Hepatocyte (in vitro differentiated cells): Measurements from ENCODE around the gene RAP1GAP2. TPM values are rescaled to one million over a fixed set of nuclear protein-coding genes. Genes with fewer than 3 reads are reported as not detected.

Experiments
- DNase-seq: peaks from one replicate; pipeline ENCODE4 v3.0.0-alpha.2; 2016; ENCODE audit warnings: low spot score
- H2AFZ ChIP-seq: fragments of 200-600 bp; sonication (generic); 2 replicates; pipeline ENCODE4 v1.6.0; 2016; ENCODE audit warnings: antibody characterized with exemption, mild to moderate bottlenecking
- H3K27ac ChIP-seq: fragments of 200-600 bp; sonication (generic); 2 replicates; pipeline ENCODE4 v1.5.1; 2016; ENCODE audit warnings: mild to moderate bottlenecking
- H3K27me3 ChIP-seq: fragments of 200-600 bp; sonication (generic); 2 replicates; pipeline ENCODE4 v1.6.1; 2016
- H3K36me3 ChIP-seq: fragments of 200-600 bp; sonication (generic); replicated peaks from 2 replicates; pipeline ENCODE4 v1.5.1; 2016; ENCODE audit warnings: low read depth; ENCODE audit not compliant: insufficient read depth
- H3K4me1 ChIP-seq: fragments of 200-600 bp; sonication (generic); 2 replicates; pipeline ENCODE4 v1.5.1; 2016; ENCODE audit warnings: mild to moderate bottlenecking, moderate library complexity; ENCODE audit not compliant: insufficient read depth
- H3K4me2 ChIP-seq: fragments of 200-600 bp; sonication (generic); 2 replicates; pipeline ENCODE4 v1.6.0; 2016
- H3K4me3 ChIP-seq: fragments of 200-600 bp; sonication (generic); 2 replicates; pipeline ENCODE4 v1.5.1; 2016; ENCODE audit warnings: mild to moderate bottlenecking
- H3K79me2 ChIP-seq: fragments of 200-600 bp; sonication (generic); 2 replicates; pipeline ENCODE4 v1.6.0; 2017; ENCODE audit warnings: mild to moderate bottlenecking
- H3K9me2 ChIP-seq: fragments of 200-600 bp; sonication (generic); replicated peaks from 2 replicates; pipeline ENCODE4 v1.6.0; 2017; ENCODE audit warnings: mild to moderate bottlenecking; ENCODE audit not compliant: insufficient read depth
- H3K9me3 ChIP-seq: fragments of 200-600 bp; sonication (generic); 2 replicates; pipeline ENCODE4 v1.5.1; 2016; ENCODE audit warnings: low read depth, mild to moderate bottlenecking
- H4K20me1 ChIP-seq: fragments of 200-600 bp; sonication (generic); 2 replicates; pipeline ENCODE4 v1.6.0; 2016; ENCODE audit warnings: mild to moderate bottlenecking; ENCODE audit not compliant: insufficient read depth, poor library complexity, severe bottlenecking
- EZH2 ChIP-seq: fragments of 200-600 bp; sonication (generic); IDR thresholded peaks from 2 replicates; pipeline ENCODE4 v1.6.1; 2016; ENCODE audit warnings: antibody characterized with exemption, mild to moderate bottlenecking, borderline replicate concordance
- EZH2phosphoT487 ChIP-seq: fragments of 200-600 bp; sonication (generic); IDR thresholded peaks from one replicate; pipeline ENCODE4 v1.6.1; 2018; ENCODE audit warnings: antibody characterized with exemption, mild to moderate bottlenecking, low read depth, moderate library complexity; ENCODE audit not compliant: unreplicated experiment, severe bottlenecking
- WGBS: methylation state at CpG from one replicate; pipeline ENCODE4 v1.1.6; 2016; ENCODE audit warnings: low lambda C conversion rate; ENCODE audit errors: missing lambda C conversion rate; 5-methylcytosine and 5-hydroxymethylcytosine counted together
- polyA plus RNA-seq: library from polyadenylated mRNA; unstranded; fragments of >200 nt; fragmentation: Nextera tagmentation; extraction: Ambion mirVana; gene quantifications from 2 replicates; pipeline ENCODE4 v1.2.1, GENCODE V29; 2016
- total RNA-seq: library from RNA; depleted of rRNA; stranded (reverse); fragments of >200 nt; gene quantifications from 2 replicates; pipeline ENCODE4 v1.2.3, GENCODE V29; 2014
- TF ChIP-seq, protein P1 (sequence below): fragments of 200-600 bp; sonication (generic); IDR thresholded peaks from 2 replicates; pipeline ENCODE4 v1.5.1; 2016; ENCODE audit warnings: antibody characterized with exemption, mild to moderate bottlenecking; ENCODE audit not compliant: poor library complexity

Gene RAP1GAP2
- total and polyA plus RNA-seq, 2 experiments from 2014 or later: 3.0 to 10.0 TPM

DNA sequence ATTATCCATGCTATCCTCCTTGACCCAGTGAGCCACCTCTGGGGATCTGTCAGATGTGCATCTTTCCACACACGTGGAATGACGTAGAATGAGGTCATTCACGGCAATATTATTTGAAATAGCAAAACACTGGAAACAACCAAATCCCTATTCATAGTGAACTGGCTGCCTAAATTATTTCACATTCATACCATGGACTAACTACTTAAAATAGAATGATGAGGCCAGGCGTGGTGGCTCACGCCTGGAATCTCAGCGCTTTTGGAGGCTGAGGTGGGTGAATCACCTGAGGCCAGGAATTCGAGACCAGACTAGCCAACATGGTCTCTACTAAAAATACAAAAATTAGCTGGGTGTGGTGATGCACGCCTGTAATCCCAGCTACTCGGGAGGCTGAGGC, 75.5 kb downstream of the RAP1GAP2 start:
- Histone ChIP-seq H3K9me2 (no peaks in the 10 kb centered on the region), H3K4me3 (no peak overlapping the region), H3K79me2 (no peaks in the 10 kb centered on the region), H3K4me2 (no peak overlapping the region), H3K27me3 (no peaks in the 10 kb centered on the region), H2AFZ (no peak overlapping the region), H4K20me1 (no peaks in the 10 kb centered on the region), H3K9me3 (no peaks in the 10 kb centered on the region), H3K27ac (no peak overlapping the region), H3K4me1 (peaks cover 6% of the 10 kb centered on the region), H3K36me3 (no peaks in the 10 kb centered on the region)
- WGBS: 90% methylated on average over 9 of the region's 9 CpGs
- DNase-seq: no peak
- TF ChIP-seq EZH2: no peak
- no peak for TF ChIP-seq EZH2phosphoT487
- TF ChIP-seq, protein P1, sequence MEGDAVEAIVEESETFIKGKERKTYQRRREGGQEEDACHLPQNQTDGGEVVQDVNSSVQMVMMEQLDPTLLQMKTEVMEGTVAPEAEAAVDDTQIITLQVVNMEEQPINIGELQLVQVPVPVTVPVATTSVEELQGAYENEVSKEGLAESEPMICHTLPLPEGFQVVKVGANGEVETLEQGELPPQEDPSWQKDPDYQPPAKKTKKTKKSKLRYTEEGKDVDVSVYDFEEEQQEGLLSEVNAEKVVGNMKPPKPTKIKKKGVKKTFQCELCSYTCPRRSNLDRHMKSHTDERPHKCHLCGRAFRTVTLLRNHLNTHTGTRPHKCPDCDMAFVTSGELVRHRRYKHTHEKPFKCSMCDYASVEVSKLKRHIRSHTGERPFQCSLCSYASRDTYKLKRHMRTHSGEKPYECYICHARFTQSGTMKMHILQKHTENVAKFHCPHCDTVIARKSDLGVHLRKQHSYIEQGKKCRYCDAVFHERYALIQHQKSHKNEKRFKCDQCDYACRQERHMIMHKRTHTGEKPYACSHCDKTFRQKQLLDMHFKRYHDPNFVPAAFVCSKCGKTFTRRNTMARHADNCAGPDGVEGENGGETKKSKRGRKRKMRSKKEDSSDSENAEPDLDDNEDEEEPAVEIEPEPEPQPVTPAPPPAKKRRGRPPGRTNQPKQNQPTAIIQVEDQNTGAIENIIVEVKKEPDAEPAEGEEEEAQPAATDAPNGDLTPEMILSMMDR: no peak

- H3K9me3 ChIP-seq: no peaks in the 10 kb centered on the region
- no peaks in the 10 kb centered on the region for H3K9me2 ChIP-seq
- DNase-seq: no peak
- H3K36me3 ChIP-seq: no peaks in the 10 kb centered on the region
- no peak overlapping the region for H2AFZ ChIP-seq
- no peaks in the 10 kb centered on the region for H3K27me3 ChIP-seq
- H3K27ac ChIP-seq: no peak overlapping the region
- TF ChIP-seq, protein P1: no peak
- TF ChIP-seq EZH2phosphoT487: no peak
- no peak for TF ChIP-seq EZH2
- H3K4me2 ChIP-seq: no peak overlapping the region
- H3K79me2 ChIP-seq: no peaks in the 10 kb centered on the region
- no peak overlapping the region for H3K4me3 ChIP-seq
- peaks cover 6% of the 10 kb centered on the region for H3K4me1 ChIP-seq
- no peaks in the 10 kb centered on the region for H4K20me1 ChIP-seq
- 44% methylated on average over 8 of the region's 8 CpGs for WGBS
These were observed 76.0 kb downstream of the RAP1GAP2 start for GRCh38 chr17:2872282-2872681.

- DNase-seq: peak; percentile 50
- TF ChIP-seq EZH2phosphoT487 (no peak), EZH2 (no peak)
- TF ChIP-seq, protein P1: no peak
- Histone ChIP-seq H2AFZ (no peak overlapping the region), H3K9me2 (no peaks in the 10 kb centered on the region), H3K27me3 (no peaks in the 10 kb centered on the region), H3K9me3 (no peaks in the 10 kb centered on the region), H3K36me3 (no peaks in the 10 kb centered on the region), H3K27ac (peak overlapping the region; percentile 64), H3K4me3 (no peak overlapping the region), H4K20me1 (no peaks in the 10 kb centered on the region), H3K4me1 (peaks cover 6% of the 10 kb centered on the region), H3K4me2 (no peak overlapping the region), H3K79me2 (no peaks in the 10 kb centered on the region)
- WGBS: 24% methylated on average over 5 of the region's 5 CpGs
These were observed 78.0 kb downstream of the RAP1GAP2 start for GRCh38 chr17:2874189-2874686.
